HepG2 (cell line): ENCODE data around the gene ZCCHC7.

ENCODE experiments used
- EP300 ChIP-seq, 3 experiments: sonication (generic) in 1 of 3; formaldehyde crosslinking in 1 of 3; IDR thresholded peaks; 2 replicates each; pipeline versions ENCODE4 v1.5.1 to v1.6.1; 2011 to 2020; ENCODE audit warnings: low read depth in 2 of 3, low read length in 2 of 3, borderline replicate concordance in 1 of 3, improper control_type of control experiment in 1 of 3, mild to moderate bottlenecking in 1 of 3, missing genetic modification reagents in 1 of 3, moderate library complexity in 1 of 3
- GATA4 ChIP-seq: sonication (generic); IDR thresholded peaks from 2 replicates; pipeline ENCODE4 v1.6.1; 2016; ENCODE audit warnings: antibody characterized with exemption, low read depth, borderline replicate concordance
- SATB2 ChIP-seq: sonication (generic); formaldehyde crosslinking; IDR thresholded peaks from 2 replicates; pipeline ENCODE4 v1.5.0; 2020; ENCODE audit warnings: missing genetic modification reagents
- THAP11 ChIP-seq: IDR thresholded peaks from 2 replicates; pipeline ENCODE4 v1.6.1; 2016; ENCODE audit warnings: missing biosample characterization, missing genetic modification reagents
- ZNF350 ChIP-seq: sonication (generic); formaldehyde crosslinking; IDR thresholded peaks from 2 replicates; pipeline ENCODE4 v1.4.0; 2020; ENCODE audit warnings: mild to moderate bottlenecking, low read depth, missing genetic modification reagents, borderline replicate concordance
- TF ChIP-seq, protein P1 (sequence below): sonication (generic); formaldehyde crosslinking; IDR thresholded peaks from 2 replicates; pipeline ENCODE4 v1.4.0; 2020; ENCODE audit warnings: missing genetic modification reagents
- TF ChIP-seq, protein P2 (sequence below): sonication (generic); formaldehyde crosslinking; IDR thresholded peaks from 2 replicates; pipeline ENCODE4 v1.4.0; 2020; ENCODE audit warnings: missing genetic modification reagents, borderline replicate concordance

DNA sequence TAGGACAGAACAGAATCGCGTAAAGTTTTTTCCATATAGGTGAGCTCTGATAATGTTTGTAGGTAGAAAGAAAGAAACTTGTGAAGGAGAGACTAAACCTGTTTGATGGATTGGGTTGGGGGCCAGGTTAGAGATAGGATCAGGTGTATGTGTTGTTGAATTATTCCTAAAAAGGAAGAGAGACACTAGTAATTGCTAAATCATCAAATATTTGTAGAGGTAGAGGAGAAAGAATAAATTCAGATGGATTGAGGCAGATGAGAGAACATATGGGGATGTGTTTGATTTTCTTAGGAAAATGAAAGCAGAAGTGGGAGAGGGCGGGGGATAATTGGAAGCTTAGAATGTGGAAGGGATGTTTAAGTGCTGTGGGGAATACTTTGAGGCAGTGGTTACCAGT is 7.7 kb downstream of the ZCCHC7 start:
- TF ChIP-seq SATB2 (CRISPR knock-in tag) (no peak), ZNF350 (CRISPR knock-in tag) (no peak), EP300 (IDR thresholded peaks at IDR 0.05; ENCODE audit: low read depth in 2 of 2, low read length in 2 of 2) (no peak), EP300 (CRISPR knock-in tag; IDR thresholded peaks at IDR 0.05; ENCODE audit: borderline replicate concordance) (no peak), THAP11 (CRISPR knock-in tag) (no peak), GATA4 (no peak)
- TF ChIP-seq, protein P1, sequence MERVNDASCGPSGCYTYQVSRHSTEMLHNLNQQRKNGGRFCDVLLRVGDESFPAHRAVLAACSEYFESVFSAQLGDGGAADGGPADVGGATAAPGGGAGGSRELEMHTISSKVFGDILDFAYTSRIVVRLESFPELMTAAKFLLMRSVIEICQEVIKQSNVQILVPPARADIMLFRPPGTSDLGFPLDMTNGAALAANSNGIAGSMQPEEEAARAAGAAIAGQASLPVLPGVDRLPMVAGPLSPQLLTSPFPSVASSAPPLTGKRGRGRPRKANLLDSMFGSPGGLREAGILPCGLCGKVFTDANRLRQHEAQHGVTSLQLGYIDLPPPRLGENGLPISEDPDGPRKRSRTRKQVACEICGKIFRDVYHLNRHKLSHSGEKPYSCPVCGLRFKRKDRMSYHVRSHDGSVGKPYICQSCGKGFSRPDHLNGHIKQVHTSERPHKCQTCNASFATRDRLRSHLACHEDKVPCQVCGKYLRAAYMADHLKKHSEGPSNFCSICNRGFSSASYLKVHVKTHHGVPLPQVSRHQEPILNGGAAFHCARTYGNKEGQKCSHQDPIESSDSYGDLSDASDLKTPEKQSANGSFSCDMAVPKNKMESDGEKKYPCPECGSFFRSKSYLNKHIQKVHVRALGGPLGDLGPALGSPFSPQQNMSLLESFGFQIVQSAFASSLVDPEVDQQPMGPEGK (CRISPR knock-in tag): no peak
- TF ChIP-seq, protein P2, sequence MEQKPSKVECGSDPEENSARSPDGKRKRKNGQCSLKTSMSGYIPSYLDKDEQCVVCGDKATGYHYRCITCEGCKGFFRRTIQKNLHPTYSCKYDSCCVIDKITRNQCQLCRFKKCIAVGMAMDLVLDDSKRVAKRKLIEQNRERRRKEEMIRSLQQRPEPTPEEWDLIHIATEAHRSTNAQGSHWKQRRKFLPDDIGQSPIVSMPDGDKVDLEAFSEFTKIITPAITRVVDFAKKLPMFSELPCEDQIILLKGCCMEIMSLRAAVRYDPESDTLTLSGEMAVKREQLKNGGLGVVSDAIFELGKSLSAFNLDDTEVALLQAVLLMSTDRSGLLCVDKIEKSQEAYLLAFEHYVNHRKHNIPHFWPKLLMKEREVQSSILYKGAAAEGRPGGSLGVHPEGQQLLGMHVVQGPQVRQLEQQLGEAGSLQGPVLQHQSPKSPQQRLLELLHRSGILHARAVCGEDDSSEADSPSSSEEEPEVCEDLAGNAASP (CRISPR knock-in tag): no peak
